ENCODE data around the gene SORCS1.

DNA sequence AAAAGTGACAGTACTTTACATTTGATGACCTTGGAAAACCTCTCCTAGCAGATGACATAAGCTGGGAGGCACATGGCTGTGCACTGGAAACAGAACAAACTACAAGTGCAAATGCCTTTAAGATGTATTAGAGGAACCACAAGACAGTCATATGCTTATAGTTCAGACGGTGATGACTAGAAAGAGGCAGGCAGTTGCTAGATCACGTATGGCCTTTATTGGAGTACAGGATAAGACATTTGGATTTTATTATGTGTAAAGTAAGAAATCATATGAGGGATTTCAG lies 290.0 kb downstream of the SORCS1 start:
- TF ChIP-seq FOXP2 (optimal IDR thresholded peaks at IDR 0.05; ENCODE audit: control extremely low read depth, extremely low read length, insufficient read depth), result no peak
- no peak for TF ChIP-seq EZH2 (IDR thresholded peaks at IDR 0.05)
- no peak for TF ChIP-seq POLR2AphosphoS5 (IDR thresholded peaks at IDR 0.05; ENCODE audit: borderline replicate concordance, low read depth, low read length)
